ENCODE data around the gene LRP5. TPM values are rescaled to one million over a fixed set of nuclear protein-coding genes. Genes with fewer than 3 reads are reported as not detected.

Gene LRP5
- total RNA-seq, 1 experiment from 2014 or later: 55.2 TPM

GRCh38 chr11:68361702-68362101, 49.3 kb downstream of the LRP5 start (continued):
- no peak for TF ChIP-seq ZBTB33 (IDR thresholded peaks at IDR 0.05; ENCODE audit: extremely low read depth, insufficient replicate concordance, low read length)

- no peak overlapping the region for H2AFZ ChIP-seq (ENCODE audit: low read depth, low read length, poor library complexity, severe bottlenecking)
- peaks cover 5 to 13% of the 10 kb centered on the region in 2 experiments; a peak in 3 of 4 replicates for H3K36me3 ChIP-seq (ENCODE audit: control insufficient read depth in 1 of 2, insufficient read depth in 2 of 2, low read length in 2 of 2)
- ChIA-PET POLR2A (no interaction called here), RAD21 (ENCODE audit: low non-redundant PET in 1 of 2, low total read pairs in 2 of 2, uncharacterized antibody in 2 of 2, unreplicated experiment in 2 of 2) (no interaction called here), CTCF (no interaction called here)
- no peaks in the 10 kb centered on the region for H3K4me1 ChIP-seq (ENCODE audit: control insufficient read depth in 1 of 2, insufficient read depth in 2 of 2, low read length in 2 of 2)
- no peaks in the 10 kb centered on the region for H3K9me2 ChIP-seq (ENCODE audit: insufficient read depth)
- H3K27ac ChIP-seq (ENCODE audit: low read depth, low read length): no peak overlapping the region
- H4K20me1 ChIP-seq (ENCODE audit: insufficient read depth): no peaks in the 10 kb centered on the region
- TF ChIP-seq CEBPB (IDR thresholded peaks at IDR 0.05; ENCODE audit: low read depth): no peak
- H3K4me2 ChIP-seq (ENCODE audit: low read length): no peak overlapping the region
- H3K27me3 ChIP-seq (ENCODE audit: insufficient read depth, low read length): no peaks in the 10 kb centered on the region
- 0 out of 2 replicates have a peak, but pooled peaks cover 3% of the 10 kb centered on the region for H3K79me2 ChIP-seq (ENCODE audit: insufficient read depth, low read length)
- no peaks in the 10 kb centered on the region for H3K9me3 ChIP-seq (ENCODE audit: control insufficient read depth in 1 of 2, insufficient read depth in 1 of 2, low read depth in 1 of 2, low read length in 2 of 2)
- BruUV-seq (replicated peaks): no TSS peak
- no peak for DNase-seq (ENCODE audit: low read depth, low spot score)
- intact Hi-C loops (cut with micrococcal nuclease): no loop called here
- no peak overlapping the region for H3K4me3 ChIP-seq (replicated peaks in 1 of 2; ENCODE audit: low read depth in 1 of 2, low read length in 2 of 2)
- ATAC-seq: no peak
- H3K9ac ChIP-seq (ENCODE audit: low read length): no peak overlapping the region
These were observed 50.5 kb downstream of the LRP5 start for GRCh38 chr11:68362801-68363379.

- 0 out of 2 replicates have a peak, but pooled peaks cover 3% of the 10 kb centered on the region for H3K79me2 ChIP-seq (ENCODE audit: insufficient read depth, low read length)
- no peak overlapping the region for H2AFZ ChIP-seq (ENCODE audit: low read depth, low read length, poor library complexity, severe bottlenecking)
- no peak for DNase-seq (ENCODE audit: low read depth, low spot score)
- ChIA-PET RAD21 (ENCODE audit: low non-redundant PET in 1 of 2, low total read pairs in 2 of 2, uncharacterized antibody in 2 of 2, unreplicated experiment in 2 of 2) (no interaction called here), POLR2A (no interaction called here), CTCF (no interaction called here)
- H3K4me3 ChIP-seq (replicated peaks in 1 of 2; ENCODE audit: low read depth in 1 of 2, low read length in 2 of 2): no peak overlapping the region
- no TSS peak for BruUV-seq (replicated peaks)
- no peak overlapping the region for H3K9ac ChIP-seq (ENCODE audit: low read length)
- intact Hi-C loops (cut with micrococcal nuclease): no loop called here
- no peaks in the 10 kb centered on the region for H3K27me3 ChIP-seq (ENCODE audit: insufficient read depth, low read length)
- H3K9me2 ChIP-seq (ENCODE audit: insufficient read depth): no peaks in the 10 kb centered on the region
- H3K4me1 ChIP-seq (ENCODE audit: control insufficient read depth in 1 of 2, insufficient read depth in 2 of 2, low read length in 2 of 2): no peaks in the 10 kb centered on the region
- no peaks in the 10 kb centered on the region for H4K20me1 ChIP-seq (ENCODE audit: insufficient read depth)
- H3K36me3 ChIP-seq (ENCODE audit: control insufficient read depth in 1 of 2, insufficient read depth in 2 of 2, low read length in 2 of 2): peaks cover 8% of the 10 kb centered on the region in 2 experiments; a peak in 3 of 4 replicates
- no peak overlapping the region for H3K27ac ChIP-seq (ENCODE audit: low read depth, low read length)
- ATAC-seq: no peak
- H3K9me3 ChIP-seq (ENCODE audit: control insufficient read depth in 1 of 2, insufficient read depth in 1 of 2, low read depth in 1 of 2, low read length in 2 of 2): no peaks in the 10 kb centered on the region
- H3K4me2 ChIP-seq (ENCODE audit: low read length): no peak overlapping the region
- TF ChIP-seq SIN3A (IDR thresholded peaks at IDR 0.05; ENCODE audit: low read depth): no peak
- TF ChIP-seq JUND (IDR thresholded peaks at IDR 0.05): no peak
- no peak for TF ChIP-seq FOSL1 (IDR thresholded peaks at IDR 0.05; ENCODE audit: low read depth)
- TF ChIP-seq SRF (IDR thresholded peaks at IDR 0.05; ENCODE audit: low read depth): no peak
- TF ChIP-seq POLR2AphosphoS5 (IDR thresholded peaks at IDR 0.05; ENCODE audit: low read depth, low read length): no peak
- TF ChIP-seq ZFX (IDR thresholded peaks at IDR 0.05): no peak
- no peak for TF ChIP-seq POLR2A (IDR thresholded peaks at IDR 0.05; ENCODE audit: borderline replicate concordance, extremely low read depth, insufficient read depth, insufficient read length)
- no peak for TF ChIP-seq YY1 (IDR thresholded peaks at IDR 0.05; ENCODE audit: extremely low read depth, insufficient replicate concordance, low read depth, low read length)
- no peak for TF ChIP-seq ELF1 (IDR thresholded peaks at IDR 0.05; ENCODE audit: borderline replicate concordance, low read depth)
- TF ChIP-seq EZH2phosphoT487 (IDR thresholded peaks at IDR 0.05; ENCODE audit: borderline replicate concordance): no peak
These were observed 51.4 kb downstream of the LRP5 start for GRCh38 chr11:68363776-68364175.

All from HCT116 (cell line).